ENCODE data around the gene GRM4.

DNA sequence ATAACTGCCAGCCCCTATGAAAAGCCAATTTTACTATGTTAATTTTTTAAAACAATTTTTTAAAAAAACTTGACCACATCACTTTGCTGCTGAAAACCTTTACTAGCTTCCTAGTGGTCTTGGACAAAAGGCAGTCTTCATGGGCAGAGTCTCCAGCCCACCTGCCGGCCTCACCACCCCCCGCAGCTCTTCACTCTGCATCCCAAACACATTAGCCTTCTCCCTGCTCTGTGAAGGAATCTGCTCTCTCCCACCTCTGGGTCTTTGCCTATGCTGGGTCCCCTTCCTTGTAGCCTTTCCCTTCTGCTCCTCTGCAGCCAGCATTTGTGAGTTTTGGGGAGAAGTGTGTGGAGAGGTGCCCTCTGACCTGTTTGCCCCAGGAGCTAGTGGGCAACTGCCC, 171.4 kb downstream of the GRM4 start:
- TF ChIP-seq, protein P1, sequence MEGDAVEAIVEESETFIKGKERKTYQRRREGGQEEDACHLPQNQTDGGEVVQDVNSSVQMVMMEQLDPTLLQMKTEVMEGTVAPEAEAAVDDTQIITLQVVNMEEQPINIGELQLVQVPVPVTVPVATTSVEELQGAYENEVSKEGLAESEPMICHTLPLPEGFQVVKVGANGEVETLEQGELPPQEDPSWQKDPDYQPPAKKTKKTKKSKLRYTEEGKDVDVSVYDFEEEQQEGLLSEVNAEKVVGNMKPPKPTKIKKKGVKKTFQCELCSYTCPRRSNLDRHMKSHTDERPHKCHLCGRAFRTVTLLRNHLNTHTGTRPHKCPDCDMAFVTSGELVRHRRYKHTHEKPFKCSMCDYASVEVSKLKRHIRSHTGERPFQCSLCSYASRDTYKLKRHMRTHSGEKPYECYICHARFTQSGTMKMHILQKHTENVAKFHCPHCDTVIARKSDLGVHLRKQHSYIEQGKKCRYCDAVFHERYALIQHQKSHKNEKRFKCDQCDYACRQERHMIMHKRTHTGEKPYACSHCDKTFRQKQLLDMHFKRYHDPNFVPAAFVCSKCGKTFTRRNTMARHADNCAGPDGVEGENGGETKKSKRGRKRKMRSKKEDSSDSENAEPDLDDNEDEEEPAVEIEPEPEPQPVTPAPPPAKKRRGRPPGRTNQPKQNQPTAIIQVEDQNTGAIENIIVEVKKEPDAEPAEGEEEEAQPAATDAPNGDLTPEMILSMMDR (IDR thresholded peaks at IDR 0.05): no peak
- no peak for TF ChIP-seq POLR2A (IDR thresholded peaks at IDR 0.05)
